ENCODE data around the gene CEP44. TPM values are rescaled to one million over a fixed set of nuclear protein-coding genes. Genes with fewer than 3 reads are reported as not detected.

CEP44 gene
- total and polyA plus RNA-seq, 4 donors = 5.1 to 49.5 (median 11.7) TPM

GRCh38 chr4:174314274-174314673 is 30.6 kb downstream of the CEP44 start:
- ATAC-seq (ENCODE audit: insufficient read depth, low FRiP score) = no peak
- no peaks in the 10 kb centered on the region for H3K9me3 ChIP-seq (ENCODE audit: control insufficient read depth in 4 of 4, insufficient read depth in 3 of 4, low read length in 3 of 4)
- H3K4me3 ChIP-seq = no peak overlapping the region
- no peaks in the 10 kb centered on the region for H3K27me3 ChIP-seq (ENCODE audit: control insufficient read depth in 3 of 3, insufficient read depth in 3 of 3, low read length in 2 of 3)
- H3K4me1 ChIP-seq (ENCODE audit: control insufficient read depth in 5 of 5, insufficient read depth in 5 of 5, low read length in 5 of 5) = no peaks in the 10 kb centered on the region
- H3K27ac ChIP-seq (ENCODE audit: low read depth in 1 of 2, low read length in 1 of 2) = no peak overlapping the region
- TF ChIP-seq CTCF (IDR thresholded peaks at IDR 0.05; ENCODE audit: control extremely low read depth, extremely low read depth) = no peak
- WGBS, 2 donors = 96 to 98% methylated on average over 3 of the region's 3 CpGs
- H3K9ac ChIP-seq (ENCODE audit: insufficient read depth in 1 of 2, low read length in 2 of 2) = no peak overlapping the region
- H3K36me3 ChIP-seq (ENCODE audit: control insufficient read depth in 4 of 4, insufficient read depth in 4 of 4, low read length in 4 of 4) = peaks cover 0 to 14% (median 3%) of the 10 kb centered on the region in 4 donors
- DNase-seq = no peak

- no peak for DNase-seq
- H3K9me3 ChIP-seq (ENCODE audit: control insufficient read depth in 4 of 4, insufficient read depth in 3 of 4, low read length in 3 of 4) = no peaks in the 10 kb centered on the region
- H3K4me1 ChIP-seq (ENCODE audit: control insufficient read depth in 5 of 5, insufficient read depth in 5 of 5, low read length in 5 of 5) = no peaks in the 10 kb centered on the region
- 93% methylated on average over 3 of the region's 3 CpGs for WGBS, 2 donors
- H3K4me3 ChIP-seq = no peak overlapping the region
- no peak for ATAC-seq (ENCODE audit: insufficient read depth, low FRiP score)
- H3K9ac ChIP-seq (ENCODE audit: insufficient read depth in 1 of 2, low read length in 2 of 2) = no peak overlapping the region
- H3K27ac ChIP-seq (ENCODE audit: low read depth in 1 of 2, low read length in 1 of 2) = no peak overlapping the region
- TF ChIP-seq CTCF (IDR thresholded peaks at IDR 0.05; ENCODE audit: control extremely low read depth, extremely low read depth) = no peak
- no peaks in the 10 kb centered on the region for H3K27me3 ChIP-seq (ENCODE audit: control insufficient read depth in 3 of 3, insufficient read depth in 3 of 3, low read length in 2 of 3)
- peaks cover 0 to 16% (median 2%) of the 10 kb centered on the region in 4 donors for H3K36me3 ChIP-seq (ENCODE audit: control insufficient read depth in 4 of 4, insufficient read depth in 4 of 4, low read length in 4 of 4)
These were observed 31.1 kb downstream of the CEP44 start for GRCh38 chr4:174314770-174315169.

DNA sequence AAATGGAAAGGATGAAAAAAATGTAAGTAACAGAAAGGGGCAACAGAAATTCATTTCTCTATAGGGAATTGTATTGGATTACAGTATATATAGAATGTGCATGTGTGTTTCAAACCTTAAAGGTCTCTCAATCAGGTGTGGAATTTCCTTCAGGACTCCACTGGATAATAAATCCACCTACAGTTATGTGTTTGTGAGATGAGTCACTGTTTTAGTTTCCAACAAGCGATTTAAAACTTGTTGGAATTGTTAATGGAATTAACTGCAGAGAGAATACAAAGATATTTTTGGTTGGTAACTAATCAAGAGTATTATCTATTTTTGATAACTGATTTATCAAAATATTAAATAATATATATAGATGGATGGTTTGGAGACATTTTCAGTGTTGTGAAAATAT is 32.8 kb downstream of the CEP44 start:
- Histone ChIP-seq H3K27me3 (ENCODE audit: control insufficient read depth in 3 of 3, insufficient read depth in 3 of 3, low read length in 2 of 3) (no peaks in the 10 kb centered on the region), H3K9me3 (ENCODE audit: control insufficient read depth in 4 of 4, insufficient read depth in 3 of 4, low read length in 3 of 4) (no peaks in the 10 kb centered on the region), H3K4me3 (no peak overlapping the region), H3K4me1 (ENCODE audit: control insufficient read depth in 5 of 5, insufficient read depth in 5 of 5, low read length in 5 of 5) (peaks cover 0 to 4% (median 0%) of the 10 kb centered on the region in 5 donors), H3K36me3 (ENCODE audit: control insufficient read depth in 4 of 4, insufficient read depth in 4 of 4, low read length in 4 of 4) (peaks cover 0 to 16% (median 2%) of the 10 kb centered on the region in 4 donors), H3K9ac (ENCODE audit: insufficient read depth in 1 of 2, low read length in 2 of 2) (no peak overlapping the region), H3K27ac (ENCODE audit: low read depth in 1 of 2, low read length in 1 of 2) (no peak overlapping the region)
- no peak for TF ChIP-seq CTCF (IDR thresholded peaks at IDR 0.05; ENCODE audit: control extremely low read depth, extremely low read depth)
- 95 to 97% methylated on average over 1 of the region's 1 CpG for WGBS, 2 donors
- no peak for ATAC-seq (ENCODE audit: insufficient read depth, low FRiP score)
- no peak for DNase-seq

DNA sequence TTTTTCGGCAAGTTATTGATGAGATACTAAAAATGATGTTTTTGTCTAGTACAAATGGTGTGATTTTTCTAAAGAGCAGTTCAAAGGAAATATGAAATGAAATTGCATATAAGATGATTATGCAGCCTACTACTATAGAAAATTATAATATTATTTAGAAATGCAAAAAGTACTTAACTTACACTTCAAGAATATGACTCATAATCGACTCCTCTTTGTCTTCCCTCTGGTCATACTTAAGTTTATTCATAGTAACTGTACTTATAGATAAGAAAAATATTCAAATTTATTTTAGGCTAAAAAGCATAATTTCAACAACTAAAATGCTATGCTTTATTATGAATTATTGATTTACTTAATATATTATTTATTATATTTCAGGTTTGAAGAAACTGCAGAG is 33.2 kb downstream of the CEP44 start:
- H3K36me3 ChIP-seq (ENCODE audit: control insufficient read depth in 4 of 4, insufficient read depth in 4 of 4, low read length in 4 of 4) = peaks cover 0 to 16% (median 2%) of the 10 kb centered on the region in 4 donors
- no peak for DNase-seq
- 73 to 74% methylated on average over 2 of the region's 2 CpGs for WGBS, 2 donors

More for the DNA sequence above, 33.2 kb downstream of the CEP44 start:
- ATAC-seq (ENCODE audit: insufficient read depth, low FRiP score) = no peak
- Histone ChIP-seq H3K4me1 (ENCODE audit: control insufficient read depth in 5 of 5, insufficient read depth in 5 of 5, low read length in 5 of 5) (peaks cover 0 to 4% (median 0%) of the 10 kb centered on the region in 5 donors), H3K9me3 (ENCODE audit: control insufficient read depth in 4 of 4, insufficient read depth in 3 of 4, low read length in 3 of 4) (no peaks in the 10 kb centered on the region), H3K27me3 (ENCODE audit: control insufficient read depth in 3 of 3, insufficient read depth in 3 of 3, low read length in 2 of 3) (no peaks in the 10 kb centered on the region), H3K27ac (ENCODE audit: low read depth in 1 of 2, low read length in 1 of 2) (no peak overlapping the region), H3K9ac (ENCODE audit: insufficient read depth in 1 of 2, low read length in 2 of 2) (no peak overlapping the region), H3K4me3 (no peak overlapping the region)
- TF ChIP-seq CTCF (IDR thresholded peaks at IDR 0.05; ENCODE audit: control extremely low read depth, extremely low read depth) = no peak
